ENCODE data around the gene TOMM7. TPM values are rescaled to one million over a fixed set of nuclear protein-coding genes. Genes with fewer than 3 reads are reported as not detected.
A peak's percentile ranks its signal among the peaks of the same experiment; 100 is the strongest.
"Not testable (repeated sequence)": the region's sequence is repeated elsewhere in the genome, so short reads cannot be mapped to it uniquely, and the experiment has no call there.

The TOMM7 gene
- total and polyA plus RNA-seq, 4 donors: 122 to 275 (median 204) TPM

DNA sequence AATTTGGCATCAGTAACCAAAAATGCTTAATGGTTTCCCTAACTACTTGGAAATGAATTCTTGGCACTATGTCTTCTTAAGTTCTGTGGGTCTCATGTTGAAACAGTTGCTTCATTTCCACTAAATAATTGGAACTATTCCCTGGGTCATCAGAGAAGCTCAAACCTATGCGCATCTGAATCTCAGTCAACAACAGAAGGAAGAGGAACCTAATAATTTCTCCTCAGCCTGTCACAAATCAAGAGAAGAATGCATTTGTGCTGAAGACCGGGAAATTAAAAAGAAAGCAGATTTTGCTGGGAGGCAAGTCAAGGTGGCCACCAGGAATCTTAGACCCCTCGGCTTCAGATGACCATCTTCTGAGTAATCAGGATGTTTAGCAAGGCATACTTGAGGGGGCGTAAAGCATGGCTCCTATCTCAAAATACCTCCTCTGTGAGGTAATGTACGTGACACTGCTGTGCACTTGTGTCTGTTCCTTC is 41.4 kb downstream of the TOMM7 start:
- Histone ChIP-seq H3K9me3 (ENCODE audit: control insufficient read depth in 4 of 4, insufficient read depth in 3 of 4, low read length in 3 of 4) (no peaks in the 10 kb centered on the region), H3K27ac (ENCODE audit: low read depth in 1 of 2, low read length in 1 of 2) (peak overlapping the region in 1 of 2 donors; percentile 47), H3K4me1 (ENCODE audit: control insufficient read depth in 5 of 5, insufficient read depth in 5 of 5, low read length in 5 of 5) (peaks cover 0 to 14% (median 3%) of the 10 kb centered on the region in 5 donors), H3K9ac (ENCODE audit: insufficient read depth in 1 of 2, low read length in 2 of 2) (no peak overlapping the region), H3K36me3 (ENCODE audit: control insufficient read depth in 4 of 4, insufficient read depth in 4 of 4, low read length in 4 of 4) (no peaks in the 10 kb centered on the region), H3K27me3 (ENCODE audit: control insufficient read depth in 3 of 3, insufficient read depth in 3 of 3, low read length in 2 of 3) (no peaks in the 10 kb centered on the region), H3K4me3 (no peak overlapping the region)
- 77 to 85% methylated on average over 5 of the region's 5 CpGs for WGBS, 2 donors
- TF ChIP-seq, protein P1, sequence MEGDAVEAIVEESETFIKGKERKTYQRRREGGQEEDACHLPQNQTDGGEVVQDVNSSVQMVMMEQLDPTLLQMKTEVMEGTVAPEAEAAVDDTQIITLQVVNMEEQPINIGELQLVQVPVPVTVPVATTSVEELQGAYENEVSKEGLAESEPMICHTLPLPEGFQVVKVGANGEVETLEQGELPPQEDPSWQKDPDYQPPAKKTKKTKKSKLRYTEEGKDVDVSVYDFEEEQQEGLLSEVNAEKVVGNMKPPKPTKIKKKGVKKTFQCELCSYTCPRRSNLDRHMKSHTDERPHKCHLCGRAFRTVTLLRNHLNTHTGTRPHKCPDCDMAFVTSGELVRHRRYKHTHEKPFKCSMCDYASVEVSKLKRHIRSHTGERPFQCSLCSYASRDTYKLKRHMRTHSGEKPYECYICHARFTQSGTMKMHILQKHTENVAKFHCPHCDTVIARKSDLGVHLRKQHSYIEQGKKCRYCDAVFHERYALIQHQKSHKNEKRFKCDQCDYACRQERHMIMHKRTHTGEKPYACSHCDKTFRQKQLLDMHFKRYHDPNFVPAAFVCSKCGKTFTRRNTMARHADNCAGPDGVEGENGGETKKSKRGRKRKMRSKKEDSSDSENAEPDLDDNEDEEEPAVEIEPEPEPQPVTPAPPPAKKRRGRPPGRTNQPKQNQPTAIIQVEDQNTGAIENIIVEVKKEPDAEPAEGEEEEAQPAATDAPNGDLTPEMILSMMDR (IDR thresholded peaks at IDR 0.05; ENCODE audit: control extremely low read depth, extremely low read depth): no peak
- DNase-seq: peak in 2 of 3 donors; percentile 70 to 85
- peak; percentile 35 for ATAC-seq (ENCODE audit: insufficient read depth, low FRiP score)

DNA sequence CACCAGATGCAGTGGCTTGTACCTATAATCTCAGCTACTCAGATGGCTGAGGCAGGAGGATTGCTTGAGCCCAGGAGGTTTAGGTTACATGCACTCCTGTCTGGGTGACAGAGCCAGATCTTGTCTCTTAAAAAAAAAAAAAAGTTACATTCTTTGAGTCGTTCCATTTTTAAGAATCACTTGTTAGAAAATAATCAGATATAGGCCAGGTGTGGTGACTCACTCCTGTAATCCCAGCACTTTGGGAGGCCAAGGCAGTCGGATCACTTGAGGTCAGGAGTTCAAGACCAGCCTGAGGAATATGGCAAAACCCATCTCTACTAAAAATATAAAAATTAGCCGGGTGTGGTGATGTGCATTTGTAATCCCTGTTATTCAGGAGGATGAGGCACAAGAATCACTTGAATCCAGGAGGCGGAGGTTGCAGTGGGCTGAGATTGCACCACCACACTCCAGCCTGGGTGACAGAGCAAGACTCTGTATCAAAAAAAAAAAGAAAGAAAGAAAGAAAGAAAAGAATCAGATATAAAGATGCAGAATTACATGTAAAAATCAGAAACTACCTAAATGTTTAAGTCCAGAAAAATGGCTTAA is 42.8 kb downstream of the TOMM7 start:
- peaks cover 0 to 14% (median 3%) of the 10 kb centered on the region in 5 donors for H3K4me1 ChIP-seq (ENCODE audit: control insufficient read depth in 5 of 5, insufficient read depth in 5 of 5, low read length in 5 of 5)
- H3K9me3 ChIP-seq (ENCODE audit: control insufficient read depth in 4 of 4, insufficient read depth in 3 of 4, low read length in 3 of 4); H3K27me3 ChIP-seq (ENCODE audit: control insufficient read depth in 3 of 3, insufficient read depth in 3 of 3, low read length in 2 of 3); H3K9ac ChIP-seq (ENCODE audit: insufficient read depth in 1 of 2, low read length in 2 of 2); H3K36me3 ChIP-seq (ENCODE audit: control insufficient read depth in 4 of 4, insufficient read depth in 4 of 4, low read length in 4 of 4); ATAC-seq (ENCODE audit: insufficient read depth, low FRiP score); H3K4me3 ChIP-seq; H3K27ac ChIP-seq (ENCODE audit: low read depth in 1 of 2, low read length in 1 of 2); DNase-seq: not testable (repeated sequence)
- 81 to 87% methylated on average over 4 of the region's 4 CpGs for WGBS, 2 donors

DNA sequence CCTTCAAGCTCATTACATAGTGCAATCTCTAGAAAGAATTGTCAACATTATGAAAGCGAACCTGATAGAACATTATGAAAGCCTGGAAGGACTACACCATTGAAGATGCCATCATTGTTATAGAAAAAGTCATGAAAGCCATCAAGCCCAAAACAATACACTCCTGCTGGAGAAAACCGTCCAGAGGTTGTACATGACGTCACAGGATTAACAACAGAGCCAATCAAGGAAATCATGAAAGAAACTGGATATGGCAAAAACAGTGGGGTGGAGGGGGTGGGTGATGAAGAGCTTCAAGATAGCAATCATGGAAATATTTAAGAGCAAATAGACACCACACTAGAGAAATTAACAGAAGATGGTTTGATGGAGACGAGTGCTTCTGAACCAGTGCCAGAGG is 45.7 kb downstream of the TOMM7 start:
- Histone ChIP-seq H3K36me3 (ENCODE audit: control insufficient read depth in 4 of 4, insufficient read depth in 4 of 4, low read length in 4 of 4) (no peaks in the 10 kb centered on the region), H3K9ac (ENCODE audit: insufficient read depth in 1 of 2, low read length in 2 of 2) (no peak overlapping the region), H3K27ac (ENCODE audit: low read depth in 1 of 2, low read length in 1 of 2) (no peak overlapping the region), H3K4me1 (ENCODE audit: control insufficient read depth in 5 of 5, insufficient read depth in 5 of 5, low read length in 5 of 5) (peaks cover 0 to 14% (median 0%) of the 10 kb centered on the region in 5 donors), H3K4me3 (no peak overlapping the region), H3K27me3 (ENCODE audit: control insufficient read depth in 3 of 3, insufficient read depth in 3 of 3, low read length in 2 of 3) (peaks cover 0 to 3% (median 0%) of the 10 kb centered on the region in 3 donors), H3K9me3 (ENCODE audit: control insufficient read depth in 4 of 4, insufficient read depth in 3 of 4, low read length in 3 of 4) (no peaks in the 10 kb centered on the region)
- no peak for DNase-seq
- WGBS, 2 donors: 79 to 81% methylated on average over 4 of the region's 4 CpGs
- ATAC-seq (ENCODE audit: insufficient read depth, low FRiP score): no peak
- TF ChIP-seq, protein P1 (IDR thresholded peaks at IDR 0.05; ENCODE audit: control extremely low read depth, extremely low read depth): no peak

DNA sequence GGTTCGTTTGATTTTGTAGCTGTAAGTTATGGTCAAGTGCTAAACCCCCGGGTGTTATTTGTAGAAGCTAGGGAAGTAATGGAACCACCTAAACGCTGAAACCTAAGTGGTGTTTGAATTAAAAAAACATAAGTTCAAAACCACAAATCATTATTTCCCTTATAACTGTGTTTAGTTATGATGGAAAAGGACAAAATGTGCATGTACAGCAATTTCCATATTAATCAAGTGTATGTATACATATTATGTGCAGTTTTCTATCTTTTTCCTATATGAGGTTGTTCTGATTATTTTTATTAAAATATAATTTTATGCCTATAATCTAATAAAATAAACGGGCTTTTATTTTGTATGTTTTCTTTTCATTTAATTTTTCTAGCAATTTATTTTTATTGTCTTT is 49.8 kb downstream of the TOMM7 start:
- Histone ChIP-seq H3K9me3 (ENCODE audit: control insufficient read depth in 4 of 4, insufficient read depth in 3 of 4, low read length in 3 of 4) (no peaks in the 10 kb centered on the region), H3K4me3 (no peak overlapping the region), H3K36me3 (ENCODE audit: control insufficient read depth in 4 of 4, insufficient read depth in 4 of 4, low read length in 4 of 4) (no peaks in the 10 kb centered on the region), H3K27ac (ENCODE audit: low read depth in 1 of 2, low read length in 1 of 2) (no peak overlapping the region), H3K27me3 (ENCODE audit: control insufficient read depth in 3 of 3, insufficient read depth in 3 of 3, low read length in 2 of 3) (peaks cover 0 to 3% (median 0%) of the 10 kb centered on the region in 3 donors), H3K9ac (ENCODE audit: insufficient read depth in 1 of 2, low read length in 2 of 2) (no peak overlapping the region), H3K4me1 (ENCODE audit: control insufficient read depth in 5 of 5, insufficient read depth in 5 of 5, low read length in 5 of 5) (no peaks in the 10 kb centered on the region)
- TF ChIP-seq, protein P1 (IDR thresholded peaks at IDR 0.05; ENCODE audit: control extremely low read depth, extremely low read depth): no peak
- DNase-seq (no peak), ATAC-seq (ENCODE audit: insufficient read depth, low FRiP score) (no peak)
- 64 to 65% methylated on average over 4 of the region's 4 CpGs for WGBS, 2 donors

Data from lung (tissue), 12 donors.